HEK293 (cell line): ENCODE measurements around the gene ZNF492.

Experiments
- CTCF ChIA-PET: fragments of 350-600 bp; formaldehyde crosslinking; extraction: SDS; loops from one replicate; lab custom pipeline; 2021; ENCODE audit warnings: antibody characterized with exemption; lab: Yijun Ruan, JAX
- POLR2A ChIA-PET: fragments of 300-600 bp; formaldehyde crosslinking; extraction: SDS; loops from one replicate; lab custom pipeline; 2020; ENCODE audit warnings: antibody characterized with exemption, inconsistent platforms; lab: Yijun Ruan, JAX
- H3K27ac ChIP-seq: fragments of 200-500 bp; sonication (Bioruptor generic); 2 replicates; pipeline ENCODE4 v1.5.1; 2014; ENCODE audit warnings: low read depth, low read length, control low read depth, inconsistent platforms; ENCODE audit errors: extremely low read depth
- H3K36me3 ChIP-seq, 2 experiments: fragments of 200-500 bp in 1 of 2; sonication (Bioruptor generic) in 1 of 2; 1 replicate in 1 of 2; 2 replicates in 1 of 2; pipeline ENCODE4 v1.5.1; 2014 to 2017; ENCODE audit warnings: inconsistent platforms in 2 of 2, low read length in 2 of 2; ENCODE audit not compliant: control insufficient read depth in 2 of 2, insufficient read depth in 1 of 2
- H3K4me1 ChIP-seq: fragments of 200-500 bp; sonication (Bioruptor generic); 2 replicates; pipeline ENCODE4 v1.5.1; 2014; ENCODE audit warnings: mild to moderate bottlenecking, low read length, inconsistent platforms; ENCODE audit not compliant: control insufficient read depth, insufficient read depth
- H3K4me3 ChIP-seq: 2 replicates; pipeline ENCODE4 v1.5.1; 2011; ENCODE audit warnings: low read depth, mild to moderate bottlenecking, control low read depth, low read length, moderate library complexity
- H3K9me3 ChIP-seq: fragments of 200-500 bp; sonication (Bioruptor generic); 2 replicates; pipeline ENCODE4 v1.5.1; 2014; ENCODE audit warnings: low read depth, low read length, inconsistent platforms; ENCODE audit not compliant: control insufficient read depth, insufficient read depth
- GLIS1 ChIP-seq: fragments of 450-650 bp; formaldehyde crosslinking; IDR thresholded peaks from 2 replicates; pipeline ENCODE4 v1.5.1; 2016; ENCODE audit warnings: missing biosample characterization, missing genetic modification characterization
- HOXA7 ChIP-seq: sonication (generic); formaldehyde crosslinking; IDR thresholded peaks from 2 replicates; pipeline ENCODE4 v1.8.1; 2022; ENCODE audit warnings: missing genetic modification reagents, borderline replicate concordance
- KLF8 ChIP-seq: fragments of 450-650 bp; formaldehyde crosslinking; IDR thresholded peaks from 2 replicates; pipeline ENCODE4 v1.5.1; 2016; ENCODE audit warnings: missing biosample characterization, missing genetic modification characterization
- ZBTB7A ChIP-seq: fragments of 450-650 bp; formaldehyde crosslinking; IDR thresholded peaks from 2 replicates; pipeline ENCODE4 v1.5.1; 2016; ENCODE audit warnings: low read depth, missing biosample characterization, missing genetic modification characterization
- ZFHX2 ChIP-seq: fragments of 450-650 bp; formaldehyde crosslinking; conservative IDR thresholded peaks from 2 replicates; pipeline ENCODE4 v1.5.1; 2016; ENCODE audit warnings: missing biosample characterization, missing genetic modification characterization
- ZIC2 ChIP-seq: fragments of 450-650 bp; formaldehyde crosslinking; IDR thresholded peaks from 2 replicates; pipeline ENCODE4 v1.5.1; 2016; ENCODE audit warnings: missing biosample characterization, missing genetic modification characterization
- ZNF132 ChIP-seq: fragments of 450-650 bp; formaldehyde crosslinking; IDR thresholded peaks from 2 replicates; pipeline ENCODE4 v1.5.1; 2017; ENCODE audit warnings: missing biosample characterization, missing genetic modification characterization, borderline replicate concordance
- ZNF157 ChIP-seq: fragments of 450-650 bp; formaldehyde crosslinking; IDR thresholded peaks from 2 replicates; pipeline ENCODE4 v1.5.1; 2016; ENCODE audit warnings: missing biosample characterization, missing genetic modification characterization
- ZNF169 ChIP-seq: fragments of 450-650 bp; formaldehyde crosslinking; IDR thresholded peaks from 2 replicates; pipeline ENCODE4 v1.5.1; 2016; ENCODE audit warnings: missing biosample characterization, missing genetic modification characterization
- ZNF239 ChIP-seq: fragments of 450-650 bp; formaldehyde crosslinking; IDR thresholded peaks from 2 replicates; pipeline ENCODE4 v1.5.1; 2016; ENCODE audit warnings: missing biosample characterization, missing genetic modification characterization
- ZNF433 ChIP-seq: fragments of 450-650 bp; formaldehyde crosslinking; IDR thresholded peaks from 2 replicates; pipeline ENCODE4 v1.5.1; 2016; ENCODE audit warnings: missing biosample characterization, missing genetic modification characterization, low read depth
- ZNF660 ChIP-seq: fragments of 450-650 bp; IDR thresholded peaks from 2 replicates; pipeline ENCODE4 v1.5.1; 2018; ENCODE audit warnings: missing biosample characterization, mild to moderate bottlenecking, missing genetic modification characterization
- ZNF664 ChIP-seq: fragments of 450-650 bp; formaldehyde crosslinking; IDR thresholded peaks from 2 replicates; pipeline ENCODE4 v1.5.1; 2016; ENCODE audit warnings: missing biosample characterization, missing genetic modification characterization
- ZNF830 ChIP-seq: fragments of 450-650 bp; IDR thresholded peaks from 2 replicates; pipeline ENCODE4 v1.5.0; 2018; ENCODE audit warnings: missing biosample characterization, missing genetic modification characterization, low read depth, mild to moderate bottlenecking, moderate library complexity
- ZNF837 ChIP-seq: fragments of 450-650 bp; formaldehyde crosslinking; IDR thresholded peaks from 2 replicates; pipeline ENCODE4 v1.5.1; 2016; ENCODE audit warnings: missing biosample characterization, missing genetic modification characterization
- ZSCAN23 ChIP-seq: fragments of 450-650 bp; formaldehyde crosslinking; IDR thresholded peaks from 2 replicates; pipeline ENCODE4 v1.5.1; 2016; ENCODE audit warnings: missing biosample characterization, missing genetic modification characterization
- TF ChIP-seq, protein P1 (sequence below): fragments of 450-650 bp; formaldehyde crosslinking; IDR thresholded peaks from 2 replicates; pipeline ENCODE4 v1.5.1; 2016; ENCODE audit warnings: missing biosample characterization, missing genetic modification characterization, borderline replicate concordance
- TF ChIP-seq, protein P2 (sequence below): fragments of 450-650 bp; formaldehyde crosslinking; IDR thresholded peaks from 2 replicates; pipeline ENCODE4 v1.5.0; 2017; ENCODE audit warnings: missing biosample characterization, missing genetic modification characterization, borderline replicate concordance
- TF ChIP-seq, protein P3 (sequence below): fragments of 450-650 bp; formaldehyde crosslinking; IDR thresholded peaks from 2 replicates; pipeline ENCODE4 v1.5.1; 2016; ENCODE audit warnings: missing biosample characterization, missing genetic modification characterization
- TF ChIP-seq, protein P4 (sequence below): fragments of 450-650 bp; formaldehyde crosslinking; IDR thresholded peaks from 2 replicates; pipeline ENCODE4 v1.5.1; 2016; ENCODE audit warnings: missing biosample characterization, missing genetic modification characterization

Gene ZNF492

DNA sequence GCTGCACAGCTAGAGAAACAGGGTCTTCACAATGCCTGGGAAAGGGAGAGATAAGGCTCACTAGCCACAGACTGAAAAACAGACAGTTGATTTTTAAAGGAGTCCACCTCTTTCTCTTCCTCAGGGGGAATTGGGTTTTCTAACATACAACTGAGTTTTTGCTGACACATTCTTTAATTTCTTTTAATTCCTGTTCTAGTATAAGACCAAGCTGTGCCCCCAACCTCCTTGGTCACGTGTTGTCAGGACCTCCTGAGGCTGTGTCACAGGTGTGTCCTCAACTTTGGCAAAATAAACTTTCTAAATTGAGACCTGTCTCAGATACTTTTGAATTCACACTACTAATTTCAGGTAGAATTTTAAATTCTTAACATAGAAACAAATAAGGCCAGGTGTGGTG lies 12.1 kb upstream of the ZNF492 start (continued):
- TF ChIP-seq, protein P1, sequence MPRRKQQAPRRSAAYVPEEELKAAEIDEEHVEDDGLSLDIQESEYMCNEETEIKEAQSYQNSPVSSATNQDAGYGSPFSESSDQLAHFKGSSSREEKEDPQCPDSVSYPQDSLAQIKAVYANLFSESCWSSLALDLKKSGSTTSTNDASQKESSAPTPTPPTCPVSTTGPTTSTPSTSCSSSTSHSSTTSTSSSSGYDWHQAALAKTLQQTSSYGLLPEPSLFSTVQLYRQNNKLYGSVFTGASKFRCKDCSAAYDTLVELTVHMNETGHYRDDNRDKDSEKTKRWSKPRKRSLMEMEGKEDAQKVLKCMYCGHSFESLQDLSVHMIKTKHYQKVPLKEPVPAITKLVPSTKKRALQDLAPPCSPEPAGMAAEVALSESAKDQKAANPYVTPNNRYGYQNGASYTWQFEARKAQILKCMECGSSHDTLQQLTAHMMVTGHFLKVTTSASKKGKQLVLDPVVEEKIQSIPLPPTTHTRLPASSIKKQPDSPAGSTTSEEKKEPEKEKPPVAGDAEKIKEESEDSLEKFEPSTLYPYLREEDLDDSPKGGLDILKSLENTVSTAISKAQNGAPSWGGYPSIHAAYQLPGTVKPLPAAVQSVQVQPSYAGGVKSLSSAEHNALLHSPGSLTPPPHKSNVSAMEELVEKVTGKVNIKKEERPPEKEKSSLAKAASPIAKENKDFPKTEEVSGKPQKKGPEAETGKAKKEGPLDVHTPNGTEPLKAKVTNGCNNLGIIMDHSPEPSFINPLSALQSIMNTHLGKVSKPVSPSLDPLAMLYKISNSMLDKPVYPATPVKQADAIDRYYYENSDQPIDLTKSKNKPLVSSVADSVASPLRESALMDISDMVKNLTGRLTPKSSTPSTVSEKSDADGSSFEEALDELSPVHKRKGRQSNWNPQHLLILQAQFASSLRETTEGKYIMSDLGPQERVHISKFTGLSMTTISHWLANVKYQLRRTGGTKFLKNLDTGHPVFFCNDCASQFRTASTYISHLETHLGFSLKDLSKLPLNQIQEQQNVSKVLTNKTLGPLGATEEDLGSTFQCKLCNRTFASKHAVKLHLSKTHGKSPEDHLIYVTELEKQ (tag by site-specific recombination) = no peak
- TF ChIP-seq ZNF157 (tag by site-specific recombination) (no peak), ZIC2 (tag by site-specific recombination) (no peak), ZNF830 (tag by site-specific recombination) (no peak), ZNF837 (no peak)
- TF ChIP-seq, protein P2, sequence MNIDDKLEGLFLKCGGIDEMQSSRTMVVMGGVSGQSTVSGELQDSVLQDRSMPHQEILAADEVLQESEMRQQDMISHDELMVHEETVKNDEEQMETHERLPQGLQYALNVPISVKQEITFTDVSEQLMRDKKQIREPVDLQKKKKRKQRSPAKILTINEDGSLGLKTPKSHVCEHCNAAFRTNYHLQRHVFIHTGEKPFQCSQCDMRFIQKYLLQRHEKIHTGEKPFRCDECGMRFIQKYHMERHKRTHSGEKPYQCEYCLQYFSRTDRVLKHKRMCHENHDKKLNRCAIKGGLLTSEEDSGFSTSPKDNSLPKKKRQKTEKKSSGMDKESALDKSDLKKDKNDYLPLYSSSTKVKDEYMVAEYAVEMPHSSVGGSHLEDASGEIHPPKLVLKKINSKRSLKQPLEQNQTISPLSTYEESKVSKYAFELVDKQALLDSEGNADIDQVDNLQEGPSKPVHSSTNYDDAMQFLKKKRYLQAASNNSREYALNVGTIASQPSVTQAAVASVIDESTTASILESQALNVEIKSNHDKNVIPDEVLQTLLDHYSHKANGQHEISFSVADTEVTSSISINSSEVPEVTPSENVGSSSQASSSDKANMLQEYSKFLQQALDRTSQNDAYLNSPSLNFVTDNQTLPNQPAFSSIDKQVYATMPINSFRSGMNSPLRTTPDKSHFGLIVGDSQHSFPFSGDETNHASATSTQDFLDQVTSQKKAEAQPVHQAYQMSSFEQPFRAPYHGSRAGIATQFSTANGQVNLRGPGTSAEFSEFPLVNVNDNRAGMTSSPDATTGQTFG (tag by site-specific recombination) = no peak

DNA sequence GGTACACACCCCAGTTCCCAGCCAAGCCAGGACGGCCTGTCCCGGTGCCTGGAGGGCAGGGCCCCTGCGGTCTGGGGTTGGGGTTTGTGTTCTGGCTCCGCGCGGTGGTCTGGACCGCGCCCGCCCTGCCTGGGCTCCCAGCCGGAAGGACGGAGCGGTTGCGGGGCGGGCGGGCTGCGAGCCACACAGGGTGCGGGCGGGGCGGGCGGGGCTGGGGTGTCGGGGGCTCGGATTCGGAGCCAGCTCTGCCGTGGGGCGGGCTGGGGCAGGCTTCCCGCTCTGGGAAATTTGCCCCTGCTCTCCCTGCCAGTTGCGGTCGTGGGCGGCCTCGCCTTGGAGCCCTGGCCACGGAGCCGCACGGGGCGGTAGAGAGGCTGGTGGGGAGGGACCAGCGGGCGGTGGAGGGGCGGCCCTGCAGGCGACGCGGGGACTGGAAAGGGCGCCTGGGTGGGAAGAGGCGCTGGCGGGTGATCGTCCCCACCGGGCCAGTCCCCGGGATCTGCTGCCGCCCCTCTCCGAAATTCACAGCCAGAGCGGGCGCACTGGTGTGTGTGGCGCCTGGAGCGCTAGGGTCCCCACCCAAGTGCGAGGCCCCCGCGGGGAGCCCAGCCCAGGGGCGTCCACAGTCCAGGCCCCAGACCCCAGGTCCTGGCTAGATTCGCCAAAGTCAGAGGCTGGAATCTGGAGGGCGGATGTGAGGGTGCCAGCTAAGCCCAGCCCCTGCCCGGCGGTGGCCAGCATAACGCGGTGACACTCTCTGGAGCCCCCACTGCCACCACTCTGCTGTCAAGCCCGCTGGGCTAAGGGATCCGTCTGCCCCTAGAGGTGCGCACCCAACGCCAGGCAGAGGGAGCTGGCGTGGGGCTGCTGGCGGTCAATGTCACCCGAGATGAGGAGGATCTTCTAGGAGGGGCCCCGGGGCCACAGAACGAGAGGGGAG lies 11.0 kb upstream of the ZNF492 start:
- POLR2A ChIA-PET = no interaction called here
- CTCF ChIA-PET = no interaction called here
- no peaks in the 10 kb centered on the region for H3K4me1 ChIP-seq
- H3K27ac ChIP-seq = no peak overlapping the region
- H3K9me3 ChIP-seq = no peaks in the 10 kb centered on the region
- no peak overlapping the region for H3K4me3 ChIP-seq
- TF ChIP-seq GLIS1 (no peak), ZNF660 (tag by site-specific recombination) (no peak), ZNF433 (tag by site-specific recombination) (no peak), ZNF664 (no peak), HOXA7 (no peak), ZSCAN23 (tag by site-specific recombination) (no peak), ZNF169 (tag by site-specific recombination) (no peak), ZNF239 (tag by site-specific recombination) (no peak), ZNF132 (tag by site-specific recombination) (no peak), ZBTB7A (tag by site-specific recombination) (no peak), KLF8 (tag by site-specific recombination) (no peak), ZFHX2 (tag by site-specific recombination) (no peak)
- TF ChIP-seq, protein P3, sequence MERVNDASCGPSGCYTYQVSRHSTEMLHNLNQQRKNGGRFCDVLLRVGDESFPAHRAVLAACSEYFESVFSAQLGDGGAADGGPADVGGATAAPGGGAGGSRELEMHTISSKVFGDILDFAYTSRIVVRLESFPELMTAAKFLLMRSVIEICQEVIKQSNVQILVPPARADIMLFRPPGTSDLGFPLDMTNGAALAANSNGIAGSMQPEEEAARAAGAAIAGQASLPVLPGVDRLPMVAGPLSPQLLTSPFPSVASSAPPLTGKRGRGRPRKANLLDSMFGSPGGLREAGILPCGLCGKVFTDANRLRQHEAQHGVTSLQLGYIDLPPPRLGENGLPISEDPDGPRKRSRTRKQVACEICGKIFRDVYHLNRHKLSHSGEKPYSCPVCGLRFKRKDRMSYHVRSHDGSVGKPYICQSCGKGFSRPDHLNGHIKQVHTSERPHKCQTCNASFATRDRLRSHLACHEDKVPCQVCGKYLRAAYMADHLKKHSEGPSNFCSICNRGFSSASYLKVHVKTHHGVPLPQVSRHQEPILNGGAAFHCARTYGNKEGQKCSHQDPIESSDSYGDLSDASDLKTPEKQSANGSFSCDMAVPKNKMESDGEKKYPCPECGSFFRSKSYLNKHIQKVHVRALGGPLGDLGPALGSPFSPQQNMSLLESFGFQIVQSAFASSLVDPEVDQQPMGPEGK = no peak
- TF ChIP-seq, protein P4, sequence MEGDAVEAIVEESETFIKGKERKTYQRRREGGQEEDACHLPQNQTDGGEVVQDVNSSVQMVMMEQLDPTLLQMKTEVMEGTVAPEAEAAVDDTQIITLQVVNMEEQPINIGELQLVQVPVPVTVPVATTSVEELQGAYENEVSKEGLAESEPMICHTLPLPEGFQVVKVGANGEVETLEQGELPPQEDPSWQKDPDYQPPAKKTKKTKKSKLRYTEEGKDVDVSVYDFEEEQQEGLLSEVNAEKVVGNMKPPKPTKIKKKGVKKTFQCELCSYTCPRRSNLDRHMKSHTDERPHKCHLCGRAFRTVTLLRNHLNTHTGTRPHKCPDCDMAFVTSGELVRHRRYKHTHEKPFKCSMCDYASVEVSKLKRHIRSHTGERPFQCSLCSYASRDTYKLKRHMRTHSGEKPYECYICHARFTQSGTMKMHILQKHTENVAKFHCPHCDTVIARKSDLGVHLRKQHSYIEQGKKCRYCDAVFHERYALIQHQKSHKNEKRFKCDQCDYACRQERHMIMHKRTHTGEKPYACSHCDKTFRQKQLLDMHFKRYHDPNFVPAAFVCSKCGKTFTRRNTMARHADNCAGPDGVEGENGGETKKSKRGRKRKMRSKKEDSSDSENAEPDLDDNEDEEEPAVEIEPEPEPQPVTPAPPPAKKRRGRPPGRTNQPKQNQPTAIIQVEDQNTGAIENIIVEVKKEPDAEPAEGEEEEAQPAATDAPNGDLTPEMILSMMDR (tag by site-specific recombination) = no peak
- no peaks in the 10 kb centered on the region for H3K36me3 ChIP-seq
